DMS153 treated with DMSO at 0.1 percent for 48 hours (cell line): Measurements from ENCODE around the gene CAMTA1.

Experiments used
- DNase-seq: peaks from one replicate; lab custom pipeline; 2025; ENCODE audit not compliant: unreplicated experiment; lab: John Stamatoyannopoulos, UW

CAMTA1 gene

GRCh38 chr1:7795406-7795805 is 1010.2 kb downstream of the CAMTA1 start:
- no peak for DNase-seq

DNA sequence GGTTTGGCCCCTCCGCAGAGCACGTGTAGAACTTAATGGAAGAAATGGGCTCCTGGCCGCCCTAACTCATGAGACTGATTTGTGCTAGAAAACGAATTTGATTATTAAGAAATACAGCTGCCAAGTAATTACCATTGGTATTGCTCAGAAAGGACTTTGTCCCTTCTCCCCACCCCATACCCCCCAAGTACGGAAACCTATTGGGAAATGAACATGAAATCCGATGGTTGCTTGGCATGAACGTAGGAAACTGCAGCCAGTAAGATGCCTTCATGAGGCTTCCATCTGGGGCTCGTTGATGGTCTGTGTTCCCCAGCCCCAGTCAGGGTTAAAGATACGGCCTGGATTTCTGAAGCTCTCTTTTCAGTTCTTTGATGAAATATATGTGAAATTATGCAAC is 1020.2 kb downstream of the CAMTA1 start:
- no peak for DNase-seq

- DNase-seq: peak; percentile 9
These were observed 1023.1 kb downstream of the CAMTA1 start for GRCh38 chr1:7808253-7808844.

GRCh38 chr1:7809742-7810141 is 1024.5 kb downstream of the CAMTA1 start:
- no peak for DNase-seq

DNA sequence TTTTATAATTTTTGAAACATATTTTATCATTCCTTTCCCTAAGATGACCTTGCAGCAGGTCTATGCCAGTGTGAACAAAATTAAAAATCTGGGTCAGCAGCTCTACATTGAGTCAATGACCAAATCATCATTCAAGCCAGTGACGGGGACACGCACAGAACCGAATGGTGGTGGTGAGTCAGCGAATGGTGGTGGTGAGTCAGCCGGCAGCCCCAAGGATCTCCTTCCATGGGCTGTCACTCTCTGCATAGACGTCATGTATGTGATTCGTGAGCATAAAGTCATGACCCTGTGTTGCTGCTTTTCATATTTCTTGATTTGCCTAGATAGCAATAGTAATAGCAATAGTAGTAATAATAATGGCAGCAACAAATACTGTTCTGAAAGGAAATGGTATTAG is 1025.1 kb downstream of the CAMTA1 start:
- no peak for DNase-seq

- no peak for DNase-seq
These were observed 1026.2 kb downstream of the CAMTA1 start for GRCh38 chr1:7811476-7811875.

GRCh38 chr1:7813677-7814373 is 1028.6 kb downstream of the CAMTA1 start:
- no peak for DNase-seq
